Dendritic cell treated with granulocyte-macrophage colony-stimulating factor and Interleukin-4, amounts not matched to agents 40 ng/mL and 50 ng/mL, for 4 days (primary cell): Measurements from ENCODE around the gene OR52J3.
"Not testable (repeated sequence)": the region's sequence is repeated elsewhere in the genome, so short reads cannot be mapped to it uniquely, and the experiment has no call there.

Experiments used
- H3K27ac Mint-ChIP-seq: one replicate; pipeline ENCODE4 v1.8.0; 2022; ENCODE audit warnings: mild to moderate bottlenecking, mixed read lengths
- H3K27me3 Mint-ChIP-seq: one replicate; pipeline ENCODE4 v1.8.0; 2022; ENCODE audit warnings: mild to moderate bottlenecking, mixed read lengths
- H3K36me3 Mint-ChIP-seq: one replicate; pipeline ENCODE4 v1.8.0; 2022; ENCODE audit warnings: low read depth, mixed read lengths
- H3K4me1 Mint-ChIP-seq: one replicate; pipeline ENCODE4 v1.8.0; 2022; ENCODE audit warnings: low read depth, mixed read lengths
- H3K4me3 Mint-ChIP-seq: one replicate; pipeline ENCODE4 v1.8.0; 2022; ENCODE audit warnings: mild to moderate bottlenecking, moderate library complexity, mixed read lengths
- H3K9me3 Mint-ChIP-seq: one replicate; pipeline ENCODE4 v1.8.0; 2022; ENCODE audit warnings: mixed read lengths
- intact Hi-C: fragments of 100-400 bp; cut with micrococcal nuclease; formaldehyde crosslinking; loops from one replicate; pipeline ENCODE4 v1.15.0; 2022

OR52J3 gene

GRCh38 chr11:5046226-5046625 is at the start of gene OR52J3:
Gene OR52J3, plus strand, starts transcription at chr11:5046526. Its CDS starts 0 bp downstream, at chr11:5046526.
- Mint-ChIP-seq H3K36me3 (no peaks in the 10 kb centered on the region), H3K4me3 (no peak within 1 kb of the TSS), H3K27me3 (no peaks in the 10 kb centered on the region), H3K27ac (no peak within 1 kb of the TSS), H3K9me3 (no peaks in the 10 kb centered on the region), H3K4me1 (no peaks in the 10 kb centered on the region)
- intact Hi-C loops, result no loop called here

GRCh38 chr11:5004424-5005274 is 41.7 kb upstream of the OR52J3 start:
- no peaks in the 10 kb centered on the region for H3K9me3 Mint-ChIP-seq
- H3K4me3 Mint-ChIP-seq, result no peak overlapping the region
- no peaks in the 10 kb centered on the region for H3K27me3 Mint-ChIP-seq
- H3K36me3 Mint-ChIP-seq, result no peaks in the 10 kb centered on the region
- H3K4me1 Mint-ChIP-seq, result no peaks in the 10 kb centered on the region
- no peak overlapping the region for H3K27ac Mint-ChIP-seq
- intact Hi-C loops, result no loop called here

GRCh38 chr11:5007561-5007960 is 38.8 kb upstream of the OR52J3 start:
- H3K4me1 Mint-ChIP-seq, result no peaks in the 10 kb centered on the region
- no peaks in the 10 kb centered on the region for H3K36me3 Mint-ChIP-seq
- no peak overlapping the region for H3K27ac Mint-ChIP-seq
- no peak overlapping the region for H3K4me3 Mint-ChIP-seq
- no peaks in the 10 kb centered on the region for H3K9me3 Mint-ChIP-seq
- H3K27me3 Mint-ChIP-seq, result no peaks in the 10 kb centered on the region
- intact Hi-C loops, result no loop called here

GRCh38 chr11:5011254-5011653 is 35.1 kb upstream of the OR52J3 start:
- H3K9me3 Mint-ChIP-seq, result no peaks in the 10 kb centered on the region

GRCh38 chr11:5013012-5013411 is 33.3 kb upstream of the OR52J3 start:
- H3K27ac Mint-ChIP-seq, result no peak overlapping the region
- no peak overlapping the region for H3K4me3 Mint-ChIP-seq
- no peaks in the 10 kb centered on the region for H3K4me1 Mint-ChIP-seq
- no peaks in the 10 kb centered on the region for H3K9me3 Mint-ChIP-seq
- H3K27me3 Mint-ChIP-seq, result no peaks in the 10 kb centered on the region
- no peaks in the 10 kb centered on the region for H3K36me3 Mint-ChIP-seq
- intact Hi-C loops, result no loop called here

More at GRCh38 chr11:5011254-5011653, 35.1 kb upstream of the OR52J3 start:
- Mint-ChIP-seq H3K27ac (no peak overlapping the region), H3K27me3 (no peaks in the 10 kb centered on the region), H3K36me3 (no peaks in the 10 kb centered on the region), H3K4me3 (no peak overlapping the region), H3K4me1 (no peaks in the 10 kb centered on the region)
- intact Hi-C loops, result no loop called here

GRCh38 chr11:5021996-5022395 is 24.3 kb upstream of the OR52J3 start:
- peaks cover 46% of the 10 kb centered on the region for H3K9me3 Mint-ChIP-seq
- no peak overlapping the region for H3K27ac Mint-ChIP-seq
- H3K36me3 Mint-ChIP-seq, result no peaks in the 10 kb centered on the region
- no peaks in the 10 kb centered on the region for H3K27me3 Mint-ChIP-seq
- intact Hi-C loops, result no loop called here
- H3K4me1 Mint-ChIP-seq, result no peaks in the 10 kb centered on the region
- H3K4me3 Mint-ChIP-seq, result no peak overlapping the region

- Mint-ChIP-seq H3K27me3 (no peaks in the 10 kb centered on the region), H3K9me3 (no peaks in the 10 kb centered on the region), H3K4me3 (no peak overlapping the region), H3K36me3 (no peaks in the 10 kb centered on the region), H3K27ac (no peak overlapping the region), H3K4me1 (no peaks in the 10 kb centered on the region)
- intact Hi-C loops, result no loop called here
Observed at GRCh38 chr11:5036669-5037068, 9.7 kb upstream of the OR52J3 start.

GRCh38 chr11:5037926-5038325 is 8.4 kb upstream of the OR52J3 start:
- H3K4me3 Mint-ChIP-seq, result no peak overlapping the region
- no peaks in the 10 kb centered on the region for H3K4me1 Mint-ChIP-seq
- no peaks in the 10 kb centered on the region for H3K9me3 Mint-ChIP-seq
- intact Hi-C loops, result no loop called here
- H3K36me3 Mint-ChIP-seq, result no peaks in the 10 kb centered on the region
- H3K27ac Mint-ChIP-seq, result no peak overlapping the region
- no peaks in the 10 kb centered on the region for H3K27me3 Mint-ChIP-seq

- no peak overlapping the region for H3K4me3 Mint-ChIP-seq
- H3K27ac Mint-ChIP-seq, result no peak overlapping the region
- no peaks in the 10 kb centered on the region for H3K27me3 Mint-ChIP-seq
- no peaks in the 10 kb centered on the region for H3K36me3 Mint-ChIP-seq
- intact Hi-C loops, result no loop called here
- no peaks in the 10 kb centered on the region for H3K4me1 Mint-ChIP-seq
- H3K9me3 Mint-ChIP-seq, result no peaks in the 10 kb centered on the region
Observed at GRCh38 chr11:5038341-5038740, 8.0 kb upstream of the OR52J3 start.

GRCh38 chr11:5040876-5041275 is 5.5 kb upstream of the OR52J3 start:
- H3K4me3 Mint-ChIP-seq, result no peak overlapping the region
- intact Hi-C loops, result no loop called here
- H3K9me3 Mint-ChIP-seq, result no peaks in the 10 kb centered on the region

GRCh38 chr11:5042091-5042490 is 4.2 kb upstream of the OR52J3 start:
- H3K9me3 Mint-ChIP-seq, result no peaks in the 10 kb centered on the region
- H3K27me3 Mint-ChIP-seq, result no peaks in the 10 kb centered on the region
- no peaks in the 10 kb centered on the region for H3K4me1 Mint-ChIP-seq
- H3K4me3 Mint-ChIP-seq, result no peak overlapping the region
- H3K27ac Mint-ChIP-seq, result no peak overlapping the region
- H3K36me3 Mint-ChIP-seq, result no peaks in the 10 kb centered on the region
- intact Hi-C loops, result no loop called here

More at GRCh38 chr11:5040876-5041275, 5.5 kb upstream of the OR52J3 start:
- Mint-ChIP-seq H3K4me1 (no peaks in the 10 kb centered on the region), H3K27me3 (no peaks in the 10 kb centered on the region), H3K27ac (no peak overlapping the region), H3K36me3 (no peaks in the 10 kb centered on the region)

GRCh38 chr11:5043380-5043779 is 2.9 kb upstream of the OR52J3 start:
- Mint-ChIP-seq H3K4me3 (no peak overlapping the region), H3K27ac (no peak overlapping the region), H3K36me3 (no peaks in the 10 kb centered on the region), H3K9me3 (no peaks in the 10 kb centered on the region), H3K4me1 (no peaks in the 10 kb centered on the region), H3K27me3 (no peaks in the 10 kb centered on the region)
- intact Hi-C loops, result no loop called here

GRCh38 chr11:5046754-5047330 is 516 bp downstream of the OR52J3 start:
- Mint-ChIP-seq H3K9me3 (no peaks in the 10 kb centered on the region), H3K36me3 (no peaks in the 10 kb centered on the region), H3K27ac (no peak overlapping the region), H3K4me1 (no peaks in the 10 kb centered on the region), H3K4me3 (no peak overlapping the region), H3K27me3 (no peaks in the 10 kb centered on the region)
- intact Hi-C loops, result no loop called here

GRCh38 chr11:5058679-5059078 is 12.4 kb downstream of the OR52J3 start:
- H3K4me3 Mint-ChIP-seq, H3K36me3 Mint-ChIP-seq, H3K4me1 Mint-ChIP-seq, H3K27me3 Mint-ChIP-seq, H3K27ac Mint-ChIP-seq, intact Hi-C loops, H3K9me3 Mint-ChIP-seq: not testable (repeated sequence)

GRCh38 chr11:5059391-5059790 is 13.1 kb downstream of the OR52J3 start, which contains the start of gene OR52E2:
Gene OR52E2, minus strand, starts transcription at chr11:5059627. Its CDS starts 0 bp downstream, at chr11:5059627.
- Mint-ChIP-seq H3K36me3 (no peaks in the 10 kb centered on the region), H3K4me1 (no peaks in the 10 kb centered on the region), H3K4me3 (no peak within 1 kb of the TSS), H3K9me3 (no peaks in the 10 kb centered on the region), H3K27ac (no peak within 1 kb of the TSS), H3K27me3 (no peaks in the 10 kb centered on the region)
- intact Hi-C loops, result no loop called here
